CD8-positive, alpha-beta memory T cell (primary cell): ENCODE results near the gene CASQ2. TPM values are rescaled to one million over a fixed set of nuclear protein-coding genes. Genes with fewer than 3 reads are reported as not detected.

ENCODE experiments used
- CTCF ChIA-PET: fragments of 350-600 bp; sonication (Branson Sonifier 250); formaldehyde crosslinking; loops from one replicate; lab custom pipeline; 2021; ENCODE audit warnings: antibody characterized with exemption; lab: Charles Lee
- POLR2A ChIA-PET: fragments of 350-600 bp; sonication (Branson Sonifier 250); formaldehyde crosslinking; loops from one replicate; lab custom pipeline; 2021; ENCODE audit warnings: antibody characterized with exemption; lab: Charles Lee
- DNase-seq, 5 donors: peaks; one replicate each; pipeline versions ENCODE4 v3.0.0 to v3.0.0-alpha.2; 2020 to 2022; ENCODE audit warnings: mixed read lengths in 1 of 5
- H3K27ac ChIP-seq: one replicate; pipeline ENCODE4 v1.7.0; 2013; ENCODE audit warnings: low read depth, mild to moderate bottlenecking, low read length, moderate library complexity
- H3K27me3 ChIP-seq: 2 replicates; pipeline ENCODE4 v1.7.0; 2013; ENCODE audit warnings: low read length, mild to moderate bottlenecking; ENCODE audit not compliant: insufficient read depth, poor library complexity, severe bottlenecking
- H3K36me3 ChIP-seq: 2 replicates; pipeline ENCODE4 v1.7.0; 2013; ENCODE audit warnings: mild to moderate bottlenecking, low read length, moderate library complexity; ENCODE audit not compliant: insufficient read depth
- H3K4me1 ChIP-seq: 2 replicates; pipeline ENCODE4 v1.7.0; 2013; ENCODE audit warnings: mild to moderate bottlenecking, low read length, moderate library complexity; ENCODE audit not compliant: insufficient read depth
- H3K4me3 ChIP-seq: 2 replicates; pipeline ENCODE4 v1.7.0; 2013; ENCODE audit warnings: mild to moderate bottlenecking, low read length
- H3K9me3 ChIP-seq: 2 replicates; pipeline ENCODE4 v1.7.0; 2013; ENCODE audit warnings: mild to moderate bottlenecking, low read length
- H3K27ac Mint-ChIP-seq, 8 donors: one replicate each; pipeline ENCODE4 v1.8.0; 2020 to 2021; ENCODE audit warnings: mixed read lengths in 8 of 8, mild to moderate bottlenecking in 6 of 8, inconsistent platforms in 3 of 8, moderate library complexity in 3 of 8
- H3K27me3 Mint-ChIP-seq, 2 donors: one replicate each; pipeline ENCODE4 v1.8.0; 2020 to 2021; ENCODE audit warnings: mixed read lengths in 2 of 2, mild to moderate bottlenecking in 1 of 2, moderate library complexity in 1 of 2
- H3K36me3 Mint-ChIP-seq, 3 donors: one replicate each; pipeline ENCODE4 v1.8.0; 2020 to 2021; ENCODE audit warnings: mixed read lengths in 3 of 3, inconsistent platforms in 1 of 3, mild to moderate bottlenecking in 1 of 3
- H3K4me1 Mint-ChIP-seq, 3 donors: one replicate each; pipeline ENCODE4 v1.8.0; 2020 to 2021; ENCODE audit warnings: mixed read lengths in 3 of 3, inconsistent platforms in 1 of 3, mild to moderate bottlenecking in 1 of 3
- H3K4me3 Mint-ChIP-seq, 7 donors: one replicate each; pipeline ENCODE4 v1.8.0; 2020 to 2021; ENCODE audit warnings: mixed read lengths in 7 of 7, mild to moderate bottlenecking in 6 of 7, moderate library complexity in 4 of 7, inconsistent platforms in 2 of 7
- H3K9me3 Mint-ChIP-seq, 5 donors: one replicate each; pipeline ENCODE4 v1.8.0; 2020 to 2022; ENCODE audit warnings: mixed read lengths in 5 of 5, mild to moderate bottlenecking in 3 of 5, moderate library complexity in 2 of 5, inconsistent platforms in 1 of 5
- polyA plus RNA-seq: library from polyadenylated mRNA; unstranded; fragments of 300-500 nt; fragmentation: Illumina TruSeq; gene quantifications from one replicate; pipeline ENCODE4 v1.2.3, GENCODE V29; 2021
- total RNA-seq, 2 experiments: library from RNA; stranded (reverse); gene quantifications; one replicate each; pipeline ENCODE4 v1.2.3, GENCODE V29; 2021

CASQ2 gene
- total and polyA plus RNA-seq, 3 experiments from 2014 or later, result not detected

GRCh38 chr1:115670476-115671175 lies 97.9 kb downstream of the CASQ2 start:
- ChIA-PET POLR2A (no interaction called here), CTCF (no interaction called here)
- Histone ChIP-seq H3K9me3 (no peaks in the 10 kb centered on the region), H3K4me1 (no peaks in the 10 kb centered on the region), H3K36me3 (no peaks in the 10 kb centered on the region), H3K4me3 (no peak overlapping the region), H3K27ac (no peak overlapping the region), H3K27me3 (no peaks in the 10 kb centered on the region)
- Mint-ChIP-seq H3K4me1 (peaks cover 0 to 6% (median 0%) of the 10 kb centered on the region in 3 donors), H3K27me3 (peaks cover 0 to 3% of the 10 kb centered on the region in 2 donors), H3K4me3 (no peak overlapping the region), H3K9me3 (no peaks in the 10 kb centered on the region), H3K36me3 (peaks cover 0 to 6% (median 0%) of the 10 kb centered on the region in 3 donors), H3K27ac (no peak overlapping the region)
- no peak for DNase-seq

GRCh38 chr1:115669886-115670285 lies 98.6 kb downstream of the CASQ2 start:
- Mint-ChIP-seq H3K27me3 (peaks cover 0 to 3% of the 10 kb centered on the region in 2 donors), H3K9me3 (no peaks in the 10 kb centered on the region), H3K4me3 (no peak overlapping the region), H3K4me1 (peaks cover 0 to 6% (median 0%) of the 10 kb centered on the region in 3 donors), H3K27ac (no peak overlapping the region), H3K36me3 (peaks cover 0 to 6% (median 0%) of the 10 kb centered on the region in 3 donors)
- Histone ChIP-seq H3K4me1 (no peaks in the 10 kb centered on the region), H3K36me3 (no peaks in the 10 kb centered on the region), H3K27ac (no peak overlapping the region), H3K4me3 (no peak overlapping the region), H3K27me3 (no peaks in the 10 kb centered on the region), H3K9me3 (no peaks in the 10 kb centered on the region)
- ChIA-PET POLR2A (no interaction called here), CTCF (no interaction called here)
- no peak for DNase-seq

- no peaks in the 10 kb centered on the region for H3K9me3 ChIP-seq
- Mint-ChIP-seq H3K27ac (no peak overlapping the region), H3K36me3 (peaks cover 0 to 4% (median 0%) of the 10 kb centered on the region in 3 donors), H3K27me3 (peaks cover 0 to 3% of the 10 kb centered on the region in 2 donors), H3K4me1 (peaks cover 0 to 6% (median 0%) of the 10 kb centered on the region in 3 donors), H3K9me3 (no peaks in the 10 kb centered on the region), H3K4me3 (no peak overlapping the region)
- DNase-seq, result no peak
- H3K4me3 ChIP-seq, result no peak overlapping the region
- H3K36me3 ChIP-seq, result no peaks in the 10 kb centered on the region
- no peaks in the 10 kb centered on the region for H3K4me1 ChIP-seq
- ChIA-PET POLR2A (no interaction called here), CTCF (no interaction called here)
- no peaks in the 10 kb centered on the region for H3K27me3 ChIP-seq
- peak overlapping the region; percentile 64 for H3K27ac ChIP-seq
Observed at GRCh38 chr1:115669002-115669673, 99.4 kb downstream of the CASQ2 start.

GRCh38 chr1:115668579-115668978 lies 99.9 kb downstream of the CASQ2 start:
- ChIA-PET CTCF (no interaction called here), POLR2A (no interaction called here)
- H3K4me3 Mint-ChIP-seq, result no peak overlapping the region
- peaks cover 0 to 6% (median 0%) of the 10 kb centered on the region in 3 donors for H3K4me1 Mint-ChIP-seq
- H3K4me3 ChIP-seq, result no peak overlapping the region
- H3K27ac ChIP-seq, result peak overlapping the region; percentile 64
- H3K27me3 ChIP-seq, result no peaks in the 10 kb centered on the region
- H3K36me3 ChIP-seq, result no peaks in the 10 kb centered on the region
- H3K36me3 Mint-ChIP-seq, result peaks cover 0 to 7% (median 0%) of the 10 kb centered on the region in 3 donors
- H3K4me1 ChIP-seq, result no peaks in the 10 kb centered on the region
- H3K27me3 Mint-ChIP-seq, result peaks cover 0 to 3% of the 10 kb centered on the region in 2 donors
- DNase-seq, result no peak
- peak overlapping the region in 1 of 8 donors; percentile 9 for H3K27ac Mint-ChIP-seq
- H3K9me3 Mint-ChIP-seq, result no peaks in the 10 kb centered on the region
- H3K9me3 ChIP-seq, result no peaks in the 10 kb centered on the region

GRCh38 chr1:115666702-115667101 lies 101.8 kb downstream of the CASQ2 start:
- DNase-seq, result no peak
- Histone ChIP-seq H3K4me1 (no peaks in the 10 kb centered on the region), H3K27ac (no peak overlapping the region), H3K27me3 (no peaks in the 10 kb centered on the region), H3K4me3 (no peak overlapping the region), H3K9me3 (no peaks in the 10 kb centered on the region), H3K36me3 (no peaks in the 10 kb centered on the region)
- Mint-ChIP-seq H3K27ac (no peak overlapping the region), H3K4me1 (peaks cover 0 to 6% (median 0%) of the 10 kb centered on the region in 3 donors), H3K9me3 (no peaks in the 10 kb centered on the region), H3K27me3 (peaks cover 0 to 3% of the 10 kb centered on the region in 2 donors), H3K36me3 (peaks cover 0 to 7% (median 0%) of the 10 kb centered on the region in 3 donors), H3K4me3 (no peak overlapping the region)
- CTCF ChIA-PET, result no interaction called here
- POLR2A ChIA-PET, result no interaction called here

GRCh38 chr1:115666206-115666605 lies 102.3 kb downstream of the CASQ2 start:
- Histone ChIP-seq H3K27ac (no peak overlapping the region), H3K4me1 (no peaks in the 10 kb centered on the region), H3K36me3 (no peaks in the 10 kb centered on the region), H3K9me3 (no peaks in the 10 kb centered on the region), H3K4me3 (no peak overlapping the region), H3K27me3 (no peaks in the 10 kb centered on the region)
- H3K36me3 Mint-ChIP-seq, result peaks cover 0 to 7% (median 0%) of the 10 kb centered on the region in 3 donors
- ChIA-PET CTCF (no interaction called here), POLR2A (no interaction called here)
- H3K27ac Mint-ChIP-seq, result no peak overlapping the region
- DNase-seq, result no peak
- peak overlapping the region in 1 of 7 donors; percentile 19 for H3K4me3 Mint-ChIP-seq
- no peaks in the 10 kb centered on the region for H3K9me3 Mint-ChIP-seq
- H3K4me1 Mint-ChIP-seq, result peaks cover 0 to 6% (median 0%) of the 10 kb centered on the region in 3 donors
- peaks cover 0 to 3% of the 10 kb centered on the region in 2 donors for H3K27me3 Mint-ChIP-seq

- Histone ChIP-seq H3K9me3 (no peaks in the 10 kb centered on the region), H3K36me3 (no peaks in the 10 kb centered on the region), H3K27ac (no peak overlapping the region), H3K4me1 (no peaks in the 10 kb centered on the region), H3K27me3 (no peaks in the 10 kb centered on the region), H3K4me3 (no peak overlapping the region)
- no peak for DNase-seq
- Mint-ChIP-seq H3K27ac (peak overlapping the region in 1 of 8 donors; percentile 14), H3K27me3 (peaks cover 0 to 3% of the 10 kb centered on the region in 2 donors), H3K9me3 (no peaks in the 10 kb centered on the region), H3K36me3 (peaks cover 0 to 7% (median 0%) of the 10 kb centered on the region in 3 donors), H3K4me1 (peaks cover 0 to 6% (median 0%) of the 10 kb centered on the region in 3 donors), H3K4me3 (no peak overlapping the region)
- ChIA-PET POLR2A (no interaction called here), CTCF (no interaction called here)
Observed at GRCh38 chr1:115665319-115666096, 103.0 kb downstream of the CASQ2 start.
